GM12801 (cell line): ENCODE measurements around the gene GTPBP1.

ENCODE experiments used
- CTCF ChIP-seq: IDR thresholded peaks from one replicate; pipeline ENCODE4 v1.5.1; 2011; ENCODE audit warnings: control low read depth; ENCODE audit not compliant: insufficient read length; ENCODE audit errors: extremely low read depth

GTPBP1 gene

GRCh38 chr22:38712486-38713207 lies 6.9 kb downstream of the GTPBP1 start:
- no peak for TF ChIP-seq CTCF

- TF ChIP-seq CTCF = no peak
Observed at GRCh38 chr22:38713921-38714320, 8.2 kb downstream of the GTPBP1 start.

- no peak for TF ChIP-seq CTCF
Observed at GRCh38 chr22:38715176-38715764, 9.5 kb downstream of the GTPBP1 start.

- no peak for TF ChIP-seq CTCF
Observed at GRCh38 chr22:38715852-38716251, 10.1 kb downstream of the GTPBP1 start.

- no peak for TF ChIP-seq CTCF
Observed at GRCh38 chr22:38716271-38716670, 10.5 kb downstream of the GTPBP1 start.

GRCh38 chr22:38716826-38717225 lies 11.1 kb downstream of the GTPBP1 start:
- TF ChIP-seq CTCF = no peak

GRCh38 chr22:38717244-38717643 lies 11.5 kb downstream of the GTPBP1 start:
- TF ChIP-seq CTCF = no peak
